ENCODE results near the gene AHDC1. TPM values are rescaled to one million over a fixed set of nuclear protein-coding genes. Genes with fewer than 3 reads are reported as not detected.
A peak's percentile ranks its signal among the peaks of the same experiment; 100 is the strongest.

AHDC1 gene
- total RNA-seq, 3 donors from 2014 or later, result 13.7 to 58.6 (median 18.7) TPM

DNA sequence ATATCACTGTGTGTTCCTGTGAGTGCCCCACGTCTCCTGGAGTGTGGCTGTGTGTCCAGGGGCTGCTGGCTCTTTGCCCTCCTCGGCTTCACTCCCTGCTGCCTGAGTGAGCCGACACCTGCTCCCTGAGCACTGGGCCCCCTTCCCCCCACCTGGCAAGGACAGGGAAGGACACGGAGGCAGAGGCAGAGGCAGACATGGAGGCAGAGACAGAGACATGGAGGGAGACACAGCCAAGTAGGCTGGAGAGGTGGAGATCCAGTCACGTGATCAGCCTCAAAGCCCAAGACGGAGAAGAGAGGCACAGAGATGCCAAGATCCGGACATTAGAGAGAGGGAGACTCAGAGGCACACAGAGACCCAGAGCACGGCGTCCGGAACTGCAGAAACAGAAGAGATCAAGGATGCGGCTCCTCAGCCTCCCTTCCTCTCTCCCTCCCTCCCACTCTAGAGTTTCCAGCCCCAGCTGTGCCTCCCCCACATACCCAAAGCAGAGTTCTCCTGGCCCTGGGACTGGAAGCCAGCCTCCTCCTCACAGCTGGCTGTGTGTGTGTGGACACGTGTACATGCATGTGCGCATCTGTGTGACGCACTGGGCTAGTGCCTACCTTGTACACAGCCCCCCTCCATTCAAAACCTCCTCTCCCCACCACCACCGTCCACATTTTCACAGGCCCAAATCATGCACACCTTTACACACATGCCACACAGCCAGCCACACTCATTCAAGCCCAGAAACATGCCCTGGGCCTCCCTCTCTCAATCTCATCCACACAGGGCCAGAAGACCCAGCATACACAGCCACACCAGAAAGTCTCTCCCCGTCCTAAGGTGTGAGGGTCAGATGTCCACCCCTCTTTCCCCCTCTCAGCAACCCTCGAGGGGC is 74.9 kb downstream of the AHDC1 start:
- H3K9me3 ChIP-seq, result no peaks in the 10 kb centered on the region
- intact Hi-C loops (cut with DNase I, micrococcal nuclease), result no loop called here
- ATAC-seq (peak; percentile 11), DNase-seq (peak; percentile 58 to 71 (median 69))
- peaks cover 33% of the 10 kb centered on the region for H3K4me1 ChIP-seq (ENCODE audit: low read depth)
- no peak overlapping the region for H3K4me3 ChIP-seq
- no peaks in the 10 kb centered on the region for H3K36me3 ChIP-seq (ENCODE audit: low read depth)
- TF ChIP-seq, protein P1, sequence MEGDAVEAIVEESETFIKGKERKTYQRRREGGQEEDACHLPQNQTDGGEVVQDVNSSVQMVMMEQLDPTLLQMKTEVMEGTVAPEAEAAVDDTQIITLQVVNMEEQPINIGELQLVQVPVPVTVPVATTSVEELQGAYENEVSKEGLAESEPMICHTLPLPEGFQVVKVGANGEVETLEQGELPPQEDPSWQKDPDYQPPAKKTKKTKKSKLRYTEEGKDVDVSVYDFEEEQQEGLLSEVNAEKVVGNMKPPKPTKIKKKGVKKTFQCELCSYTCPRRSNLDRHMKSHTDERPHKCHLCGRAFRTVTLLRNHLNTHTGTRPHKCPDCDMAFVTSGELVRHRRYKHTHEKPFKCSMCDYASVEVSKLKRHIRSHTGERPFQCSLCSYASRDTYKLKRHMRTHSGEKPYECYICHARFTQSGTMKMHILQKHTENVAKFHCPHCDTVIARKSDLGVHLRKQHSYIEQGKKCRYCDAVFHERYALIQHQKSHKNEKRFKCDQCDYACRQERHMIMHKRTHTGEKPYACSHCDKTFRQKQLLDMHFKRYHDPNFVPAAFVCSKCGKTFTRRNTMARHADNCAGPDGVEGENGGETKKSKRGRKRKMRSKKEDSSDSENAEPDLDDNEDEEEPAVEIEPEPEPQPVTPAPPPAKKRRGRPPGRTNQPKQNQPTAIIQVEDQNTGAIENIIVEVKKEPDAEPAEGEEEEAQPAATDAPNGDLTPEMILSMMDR (IDR thresholded peaks at IDR 0.05), result no peak

DNA sequence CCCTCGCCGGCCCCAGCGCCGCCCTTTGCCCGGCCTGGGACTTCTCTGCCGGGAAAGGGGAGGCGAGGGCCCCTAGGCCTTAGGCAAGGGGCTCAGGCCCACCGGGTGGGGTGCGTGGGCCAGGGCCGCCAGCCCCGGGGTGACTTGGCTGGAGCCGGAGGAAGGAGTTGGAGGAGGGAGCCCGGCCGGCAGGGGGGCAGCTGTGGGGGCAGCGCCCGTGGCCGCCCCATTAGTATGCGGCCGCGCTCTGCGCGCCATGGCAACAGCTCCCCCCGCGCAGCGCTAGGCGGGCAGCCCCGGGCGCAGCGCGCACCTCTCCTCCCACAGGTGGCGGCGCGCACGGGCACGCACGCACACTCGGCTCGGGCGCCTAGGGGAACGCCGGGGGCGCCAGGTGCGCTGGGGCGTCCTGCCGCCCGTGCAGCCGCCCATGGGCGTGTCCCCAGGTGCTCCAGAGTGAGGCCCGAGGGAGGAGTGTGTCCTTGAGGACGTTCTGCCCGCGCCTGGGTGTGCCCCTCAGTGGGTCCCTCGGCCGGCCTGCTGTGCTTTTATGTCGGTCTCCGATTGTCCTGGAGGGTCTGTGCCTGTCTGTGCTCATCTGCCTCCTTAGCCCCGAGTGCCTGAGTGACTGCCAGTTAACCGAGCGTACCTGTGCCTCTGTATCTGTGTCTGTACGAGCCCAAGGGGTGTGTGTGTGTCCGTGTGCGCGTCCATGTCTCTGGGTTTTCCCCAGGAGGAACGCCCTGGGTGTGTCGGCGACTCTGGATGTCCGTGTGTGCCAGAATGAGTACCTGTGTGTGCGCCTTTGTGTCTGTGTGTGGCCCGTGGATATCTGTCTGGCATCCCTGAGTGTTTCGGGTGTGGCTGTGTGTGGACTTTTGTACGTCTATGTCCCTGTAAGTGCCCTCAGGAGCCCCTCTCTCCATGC is 75.8 kb downstream of the AHDC1 start:
- peak; percentile 83 for ATAC-seq
- H3K9me3 ChIP-seq, result no peaks in the 10 kb centered on the region
- TF ChIP-seq, protein P1 (IDR thresholded peaks at IDR 0.05), result no peak
- no peaks in the 10 kb centered on the region for H3K36me3 ChIP-seq (ENCODE audit: low read depth)
- no peak overlapping the region for H3K4me3 ChIP-seq
- H3K4me1 ChIP-seq (ENCODE audit: low read depth), result peaks cover 37% of the 10 kb centered on the region
- peak; percentile 85 to 89 (median 88) for DNase-seq
- intact Hi-C loops (cut with DNase I, micrococcal nuclease), result no loop called here

DNA sequence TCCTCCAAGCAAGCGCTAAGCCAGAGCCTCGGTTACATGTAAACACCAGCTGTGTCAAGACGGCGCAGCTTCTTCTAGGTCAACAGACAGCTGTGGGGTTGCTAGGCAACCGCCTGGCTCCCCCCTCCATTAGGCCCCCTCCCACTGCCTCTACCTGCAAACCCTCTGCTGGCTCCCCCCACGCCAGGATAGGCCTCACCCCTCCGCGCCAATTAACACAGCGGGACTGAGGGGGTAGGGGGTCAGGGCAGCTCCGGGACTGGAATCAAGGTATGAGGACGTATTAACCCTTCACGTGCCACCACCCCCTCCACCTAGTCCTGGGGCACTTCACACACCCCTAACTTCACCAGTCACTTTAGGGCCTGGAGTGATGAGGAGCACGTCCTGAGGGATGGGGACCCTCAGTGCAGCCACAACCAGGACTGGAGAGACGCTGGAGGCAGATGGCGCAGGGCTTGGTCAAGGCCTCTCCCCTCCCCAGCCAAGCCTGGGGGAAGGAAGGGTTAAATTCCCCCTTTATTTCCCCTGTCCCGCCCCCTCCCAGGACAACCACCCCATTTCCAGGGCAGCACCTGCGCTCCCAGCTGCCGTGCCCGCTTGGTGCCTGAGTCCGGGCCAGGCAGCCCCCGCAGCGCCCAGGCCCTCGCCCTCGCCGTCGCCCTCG is 76.6 kb downstream of the AHDC1 start:
- H3K4me1 ChIP-seq (ENCODE audit: low read depth), result peaks cover 45% of the 10 kb centered on the region
- no peaks in the 10 kb centered on the region for H3K9me3 ChIP-seq
- no peaks in the 10 kb centered on the region for H3K36me3 ChIP-seq (ENCODE audit: low read depth)
- intact Hi-C loops (cut with DNase I, micrococcal nuclease), result no loop called here
- peak; percentile 35 for ATAC-seq
- DNase-seq, result peak; percentile 69 to 81 (median 73)
- H3K4me3 ChIP-seq, result no peak overlapping the region
- TF ChIP-seq, protein P1 (IDR thresholded peaks at IDR 0.05), result no peak

DNA sequence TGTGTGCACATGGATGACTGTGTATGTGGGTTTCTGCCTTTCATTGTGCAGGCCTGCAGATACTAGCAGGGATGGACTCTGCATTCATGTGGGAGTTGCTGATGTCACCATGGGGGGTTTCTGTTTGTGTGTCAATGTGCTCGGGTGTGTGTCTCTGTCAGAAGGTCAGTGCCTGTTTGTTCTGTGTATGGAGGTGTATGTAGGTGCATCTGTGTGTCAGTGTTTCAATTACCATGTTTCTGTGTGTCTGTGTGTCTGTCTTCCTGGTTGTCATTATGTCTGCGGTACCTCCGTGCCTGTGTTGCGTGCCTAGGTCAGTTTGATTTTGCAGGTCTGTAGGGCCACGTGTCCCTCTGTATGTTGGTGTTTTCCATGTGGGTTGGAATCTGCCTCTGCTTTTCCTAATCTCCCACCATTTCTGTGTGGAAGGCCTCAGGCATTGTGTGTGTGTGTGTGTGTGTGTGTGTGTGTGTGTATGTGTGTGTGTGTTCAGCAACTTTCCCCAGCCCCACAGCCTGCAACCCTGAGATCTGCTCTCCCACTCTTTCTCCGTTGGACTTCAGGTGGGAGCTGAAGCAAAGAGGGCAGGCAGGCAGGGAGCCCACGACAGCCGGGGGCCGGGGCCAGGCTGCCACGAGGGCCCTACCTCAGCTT is 77.2 kb downstream of the AHDC1 start:
- TF ChIP-seq, protein P1 (IDR thresholded peaks at IDR 0.05), result no peak
- Histone ChIP-seq H3K4me1 (ENCODE audit: low read depth) (peaks cover 47% of the 10 kb centered on the region), H3K36me3 (ENCODE audit: low read depth) (no peaks in the 10 kb centered on the region), H3K9me3 (no peaks in the 10 kb centered on the region), H3K4me3 (no peak overlapping the region)
- DNase-seq, result no peak
- no peak for ATAC-seq
- intact Hi-C loops (cut with DNase I, micrococcal nuclease), result no loop called here
